Ecto neural progenitor cell (in vitro differentiated cells): ENCODE data around the gene SYNDIG1.

ENCODE experiments used
- DNase-seq: peaks from one replicate; pipeline ENCODE4 v3.0.0-alpha.2; 2018; ENCODE audit warnings: low spot score

SYNDIG1 gene

DNA sequence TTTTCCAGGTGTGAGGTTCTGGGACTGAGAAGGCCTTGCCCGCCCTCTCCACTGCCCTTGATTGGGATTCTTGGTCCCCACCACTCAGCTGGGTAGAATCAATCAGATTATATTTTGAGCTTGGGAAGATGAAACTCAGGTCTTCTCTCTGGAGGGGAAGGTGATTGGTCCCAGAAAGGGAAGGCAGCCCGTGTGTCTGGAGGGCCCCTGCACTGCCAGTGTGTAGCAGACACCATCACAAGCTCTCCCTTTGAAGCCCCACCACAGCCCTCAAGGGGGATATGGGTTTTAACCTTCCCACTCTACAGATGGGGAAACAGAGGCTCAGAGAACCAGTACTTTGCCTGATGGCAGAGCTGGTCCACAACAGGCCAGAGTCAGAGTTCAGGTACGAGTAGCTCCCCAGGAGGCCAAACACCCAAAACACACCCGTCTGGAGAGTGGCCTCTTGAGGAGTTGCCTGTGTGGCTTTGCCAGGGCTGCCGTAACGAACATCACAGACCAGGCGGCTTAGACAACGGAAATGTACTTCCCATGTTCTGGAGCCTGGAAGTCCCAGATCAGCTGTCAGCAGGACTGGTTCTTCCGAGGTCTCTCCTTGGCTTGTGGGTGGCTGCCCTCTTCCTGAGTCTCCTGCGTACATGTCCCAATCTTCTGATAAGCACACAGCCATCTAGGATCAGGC lies 205.6 kb downstream of the SYNDIG1 start:
- DNase-seq = no peak

DNA sequence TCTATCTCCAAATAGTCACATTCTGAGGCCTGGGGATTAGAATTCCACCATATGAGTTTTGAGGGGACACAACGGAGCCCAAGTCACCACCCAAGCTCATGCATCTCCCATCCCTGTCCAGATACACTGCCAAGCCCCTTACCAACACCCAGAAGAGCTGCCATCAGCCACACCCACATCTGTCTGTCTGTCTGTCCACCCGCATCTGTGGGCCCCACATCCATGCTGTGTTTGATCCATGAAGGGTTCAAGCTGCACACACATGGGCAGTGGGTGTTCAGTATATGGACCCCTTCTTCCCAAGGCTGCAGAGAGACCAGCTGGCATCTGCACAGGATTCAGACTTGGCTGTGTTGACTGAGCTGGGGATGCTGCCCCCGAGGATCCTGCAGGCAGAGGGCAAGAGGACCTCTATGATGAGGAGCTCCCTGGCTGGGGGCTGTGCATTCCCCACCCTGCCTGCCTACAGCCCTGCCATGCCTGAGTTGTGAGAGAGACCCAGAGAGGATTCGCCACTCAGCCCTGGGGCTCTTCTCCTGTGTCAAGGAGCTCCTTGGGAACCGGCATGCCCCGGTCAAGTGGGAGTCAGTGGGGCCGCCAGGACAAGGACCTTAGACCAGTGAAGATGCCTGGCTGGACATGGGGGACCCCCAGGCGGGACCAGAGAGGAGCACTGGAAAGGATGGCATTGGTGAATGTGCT lies 206.4 kb downstream of the SYNDIG1 start:
- no peak for DNase-seq

DNA sequence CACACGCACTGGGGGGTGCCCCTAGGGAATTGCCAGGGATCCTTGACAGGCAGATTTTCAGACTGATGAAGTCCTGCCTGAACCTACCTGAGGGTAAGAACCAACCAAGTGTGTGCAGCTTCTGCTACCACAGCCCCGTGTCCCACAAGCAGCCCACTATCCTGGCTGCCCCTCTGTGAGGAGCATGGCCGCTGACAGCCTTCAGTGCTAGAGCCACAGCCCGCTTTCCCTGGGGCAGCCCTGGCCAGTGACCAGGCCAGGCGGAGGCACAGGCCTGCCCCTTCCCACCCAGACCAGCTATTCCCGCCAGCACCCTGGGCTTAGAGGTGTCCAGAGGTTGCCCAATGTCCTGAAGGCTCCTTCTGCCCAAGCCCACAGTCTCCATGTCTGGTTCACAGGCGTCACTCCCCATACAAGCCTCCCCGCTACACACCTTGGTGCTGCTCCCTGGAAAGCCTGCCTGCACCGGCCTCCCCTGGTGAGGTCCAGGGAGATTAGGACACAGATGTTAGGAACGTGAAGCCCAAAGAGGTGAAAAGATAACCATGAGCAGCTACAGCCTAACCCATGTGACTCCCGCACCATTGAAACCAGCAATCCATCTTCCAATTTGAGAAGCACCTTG lies 207.0 kb downstream of the SYNDIG1 start:
- DNase-seq = no peak

DNA sequence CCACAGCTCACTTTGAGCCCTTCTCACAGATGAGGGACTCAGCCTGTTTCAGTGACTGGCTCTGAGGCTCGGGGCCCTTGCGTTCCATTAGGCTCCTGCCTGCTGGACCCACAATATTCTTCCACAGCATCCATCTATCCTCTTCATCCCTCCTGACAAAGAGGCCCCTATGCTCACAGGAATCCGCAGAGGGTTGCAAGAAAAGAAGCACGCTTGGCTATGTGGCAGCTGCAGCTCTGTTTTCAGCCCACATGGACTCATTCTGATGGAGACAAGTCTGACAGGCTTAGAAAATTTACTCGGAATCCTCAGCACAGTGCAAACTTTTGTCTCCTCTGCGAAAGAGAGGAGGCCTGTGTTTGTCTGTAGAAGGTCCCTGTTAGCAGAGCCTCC lies 207.5 kb downstream of the SYNDIG1 start:
- no peak for DNase-seq

DNA sequence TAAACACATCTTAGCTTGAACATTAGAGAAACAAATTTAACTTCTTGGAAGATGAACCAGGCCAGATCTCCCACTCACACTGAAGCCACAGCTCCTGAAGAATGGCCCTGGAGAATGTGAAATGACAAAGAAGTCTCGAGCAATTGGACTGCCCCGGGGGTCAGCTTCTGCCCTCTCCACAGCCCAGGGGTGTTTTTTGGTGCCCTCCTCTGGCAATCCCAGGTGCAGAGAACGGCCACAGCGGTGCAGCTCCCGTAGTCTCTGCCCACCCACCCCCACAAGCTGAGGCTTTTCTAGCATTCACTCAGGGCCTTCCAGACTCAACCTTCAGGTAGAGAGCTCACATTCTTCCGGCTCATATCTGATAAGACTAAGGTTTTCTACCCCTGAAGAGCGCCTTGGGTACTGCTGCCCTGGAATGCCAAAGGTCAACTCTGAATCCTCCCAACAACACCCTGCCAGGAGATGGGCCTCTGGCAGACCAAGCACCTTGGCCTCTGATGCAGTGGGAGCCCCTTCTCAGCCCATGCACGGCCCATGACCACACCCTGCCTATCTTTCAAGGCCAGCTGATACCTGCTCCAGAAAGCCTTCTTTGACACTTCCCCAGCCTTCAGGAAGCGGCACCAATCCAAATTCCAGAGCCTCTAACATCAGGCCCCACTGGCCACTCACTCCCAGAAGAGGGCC lies 208.3 kb downstream of the SYNDIG1 start:
- DNase-seq = no peak

DNA sequence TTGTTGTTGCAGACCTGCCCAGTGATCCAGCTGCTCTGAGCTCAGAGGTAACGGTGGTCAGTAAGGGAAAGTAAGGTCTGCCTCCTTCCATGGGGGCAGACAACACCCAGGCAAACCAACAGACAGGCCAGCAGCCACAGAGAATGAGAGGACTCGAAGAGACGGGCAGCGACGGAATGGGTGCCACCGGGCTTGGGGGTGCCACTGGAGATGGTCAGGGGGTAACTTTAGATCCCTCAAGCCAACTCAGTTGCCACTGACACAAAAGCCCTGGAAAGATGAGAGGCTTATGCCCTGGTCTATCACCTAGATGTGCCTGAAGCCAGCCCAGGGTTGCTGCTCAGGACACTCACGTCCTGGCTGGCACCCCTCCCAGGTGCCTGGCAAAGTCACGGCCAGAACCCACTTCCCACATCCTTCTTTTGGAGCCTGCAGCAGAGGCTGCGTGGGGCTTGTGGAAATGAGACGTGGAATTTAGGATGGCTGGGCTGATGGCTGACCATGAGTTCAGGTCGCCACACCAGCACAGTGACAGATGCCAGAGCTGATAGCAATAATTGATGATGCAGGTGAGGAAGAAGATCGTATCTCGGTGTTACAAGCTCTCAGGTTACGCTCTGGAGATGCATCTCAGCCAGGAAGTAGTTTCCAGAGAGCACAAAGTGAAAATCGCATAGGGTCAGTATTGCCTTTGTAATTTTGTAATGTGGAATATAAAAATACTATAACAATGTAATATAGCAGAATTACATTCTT lies 209.1 kb downstream of the SYNDIG1 start:
- DNase-seq = no peak

DNA sequence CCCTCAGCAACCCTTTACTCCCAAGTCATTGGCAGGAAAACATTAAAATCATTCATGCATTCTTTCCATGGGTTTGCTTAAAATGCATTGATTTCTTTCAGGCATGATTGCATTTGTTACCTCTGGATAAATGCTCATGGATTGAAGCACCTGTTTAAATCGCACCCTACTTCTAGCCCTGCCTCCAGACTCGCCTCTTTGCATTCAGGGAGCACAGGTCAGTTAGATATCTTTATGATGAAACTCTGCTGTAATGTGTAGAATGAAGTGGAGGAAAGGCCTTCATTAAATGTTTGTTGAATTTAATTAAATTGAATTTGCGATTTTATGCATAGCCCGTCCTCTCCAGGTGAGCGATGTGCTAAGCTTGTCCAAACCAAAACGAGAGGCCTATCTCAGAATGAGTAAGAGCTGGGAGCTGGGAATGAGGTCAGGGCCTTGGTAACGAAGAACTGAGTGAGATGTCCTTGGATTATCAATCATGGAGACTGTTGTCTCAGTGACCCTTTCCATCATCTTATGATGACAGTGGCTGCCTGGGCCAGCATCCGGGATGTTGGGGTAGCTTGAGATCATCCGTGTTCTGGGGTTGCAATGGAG lies 210.1 kb downstream of the SYNDIG1 start:
- DNase-seq = no peak

DNA sequence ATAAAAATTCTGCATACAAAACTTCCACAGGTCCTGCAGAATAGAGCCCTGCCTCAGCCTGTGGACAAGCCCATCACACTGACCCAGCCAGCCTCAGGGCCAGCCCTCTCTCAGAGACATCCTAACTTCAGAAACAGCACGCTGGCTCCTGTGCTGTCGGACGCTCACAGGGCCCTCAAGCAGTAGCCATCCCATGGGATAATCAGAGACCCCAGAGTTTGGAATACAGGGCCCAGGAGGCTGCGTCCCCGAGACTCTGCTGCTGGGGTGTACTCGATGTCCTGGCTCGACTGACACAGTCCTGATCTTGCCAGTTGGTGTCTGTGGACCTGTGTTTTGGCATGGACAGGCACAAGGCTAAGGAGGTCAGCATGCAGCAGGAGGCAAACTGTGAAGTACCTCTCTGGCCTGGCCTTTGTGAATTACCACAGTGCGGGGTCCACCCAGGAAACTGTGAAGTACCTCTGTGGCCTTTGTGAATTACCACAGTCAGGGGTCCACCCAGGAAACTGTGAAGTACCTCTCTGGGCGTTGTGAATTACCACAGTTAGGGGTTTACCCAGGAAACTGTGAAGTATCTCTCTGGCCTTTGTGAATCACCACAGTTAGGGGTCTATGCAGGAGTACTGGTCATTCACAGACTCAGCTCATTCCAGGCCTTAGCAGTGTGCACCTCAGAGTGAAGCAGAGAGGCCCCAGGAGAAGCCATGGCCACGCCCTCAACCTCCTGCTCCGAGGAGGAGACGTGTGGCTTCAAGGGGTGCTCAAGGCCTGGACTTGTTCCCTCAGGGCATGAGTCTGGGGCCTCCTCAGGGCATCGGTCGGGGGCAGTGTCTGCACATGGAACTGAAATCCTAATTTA lies 212.4 kb downstream of the SYNDIG1 start:
- no peak for DNase-seq

DNA sequence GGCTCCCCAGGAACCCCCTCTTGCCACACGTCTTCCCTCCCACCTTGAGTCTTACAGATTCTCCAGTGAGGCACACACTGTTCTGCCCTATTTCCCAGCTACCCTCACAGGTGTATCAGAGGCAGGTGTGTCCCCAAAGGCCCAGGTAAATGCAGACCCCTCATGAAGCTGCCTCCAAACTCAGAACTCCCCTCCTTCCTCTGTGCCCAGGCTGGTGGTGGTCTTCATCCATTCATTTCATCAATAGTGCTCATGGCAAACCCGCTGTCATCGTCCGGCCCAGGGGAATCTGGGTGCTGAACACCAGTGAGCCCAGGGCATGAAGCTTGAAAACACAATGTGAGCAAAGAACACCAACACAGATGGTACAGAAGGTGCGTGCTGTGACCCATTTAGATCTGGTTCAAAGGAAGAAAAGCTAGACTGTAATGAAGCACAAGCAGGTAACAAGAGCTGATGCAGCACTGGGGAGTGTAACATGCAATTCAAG lies 213.1 kb downstream of the SYNDIG1 start:
- no peak for DNase-seq

DNA sequence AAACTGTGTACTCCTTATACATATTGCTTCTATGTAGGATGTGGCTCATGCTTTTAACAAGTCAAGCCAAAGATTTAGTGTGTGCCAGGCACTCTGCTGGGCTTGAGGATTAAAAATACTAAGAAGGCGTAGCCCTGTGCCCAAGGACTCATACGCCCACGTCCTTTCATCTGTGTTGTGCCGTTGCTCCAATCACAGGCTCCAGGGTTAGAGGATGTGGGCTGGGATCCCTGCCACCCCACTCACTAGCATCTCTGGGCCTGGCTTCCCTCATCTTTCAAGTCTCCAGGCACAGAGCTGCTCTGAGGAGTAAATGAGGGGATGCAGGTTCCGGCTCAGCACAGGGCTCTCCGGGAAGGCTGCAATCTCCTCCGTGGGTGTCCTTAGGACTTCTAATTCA lies 214.2 kb downstream of the SYNDIG1 start:
- DNase-seq = no peak

DNA sequence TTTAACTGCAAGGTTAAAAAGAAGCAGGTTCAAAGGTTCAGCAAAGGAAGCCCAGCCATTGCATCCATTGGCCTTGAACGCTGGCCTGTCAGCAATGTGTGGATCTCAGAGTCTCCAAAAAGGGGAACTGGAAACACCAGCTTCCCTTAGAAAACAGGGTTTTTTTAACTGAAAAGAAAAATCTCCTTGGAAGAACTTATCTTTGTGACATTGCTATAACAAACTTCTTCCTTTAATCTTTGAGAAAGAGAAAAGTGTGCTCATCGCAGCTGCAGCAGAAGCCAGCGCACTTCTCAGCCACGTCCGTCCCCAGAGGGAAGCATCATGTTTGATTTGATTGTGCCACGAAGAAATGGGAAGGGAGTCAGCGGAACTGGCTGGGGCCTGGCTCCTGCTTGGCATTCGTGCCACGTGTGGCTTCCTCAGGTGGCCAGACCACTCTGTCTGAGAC lies 215.0 kb downstream of the SYNDIG1 start:
- DNase-seq = no peak

DNA sequence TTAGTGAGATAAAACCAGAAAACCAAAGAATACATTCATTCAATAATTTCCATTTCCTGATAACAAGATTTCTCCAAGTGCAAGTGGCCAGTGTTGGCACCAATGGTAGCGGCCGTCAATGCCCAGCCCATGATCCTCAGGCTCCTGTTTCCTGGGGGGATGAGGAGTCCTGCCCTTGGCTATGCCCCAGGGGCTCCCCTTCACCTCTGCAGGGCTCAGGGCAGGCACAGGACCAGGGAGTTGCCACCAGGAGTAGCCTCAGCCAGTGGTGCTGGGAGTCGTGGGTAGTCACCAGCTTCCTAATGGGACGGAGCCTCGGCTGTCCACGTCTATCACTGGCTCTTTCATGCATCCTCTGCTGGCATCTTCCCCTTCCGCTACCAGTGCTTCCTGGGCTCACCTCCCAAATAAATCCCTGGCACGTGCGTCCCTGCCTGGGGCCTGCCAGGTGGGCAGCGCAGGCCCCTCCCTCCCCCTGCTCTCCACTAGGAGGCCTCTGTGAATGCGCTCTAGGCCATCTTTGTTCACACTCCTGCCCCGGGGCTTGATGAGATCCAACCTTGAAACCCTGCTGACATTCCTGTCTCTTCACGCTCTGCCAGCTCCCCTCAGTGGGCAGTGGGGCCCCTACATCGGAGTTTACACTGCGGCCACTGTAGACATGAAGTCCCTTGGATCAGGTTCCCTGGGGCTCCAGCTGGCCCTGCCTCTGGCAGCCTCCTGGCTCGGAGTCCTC lies 215.7 kb downstream of the SYNDIG1 start:
- DNase-seq = no peak

DNA sequence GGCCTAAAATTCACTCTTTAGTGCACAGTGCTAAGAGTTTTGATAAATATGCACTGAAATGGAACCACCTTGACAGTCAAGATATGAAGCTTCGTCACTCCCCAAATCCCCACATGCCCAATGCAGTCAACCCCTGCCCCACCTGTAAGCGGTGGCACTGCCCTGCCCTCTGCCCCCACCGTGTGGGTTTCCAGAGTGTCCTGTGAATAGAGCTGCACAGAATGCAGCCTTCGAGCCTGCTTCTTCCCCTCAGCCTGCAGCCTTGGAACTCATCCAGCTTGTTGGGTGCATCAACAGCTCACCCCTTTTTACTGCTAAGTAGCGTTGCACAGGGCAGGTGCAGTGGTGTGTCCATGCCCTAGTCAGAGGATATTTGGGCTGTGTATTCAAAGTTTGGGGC lies 216.3 kb downstream of the SYNDIG1 start:
- no peak for DNase-seq

DNA sequence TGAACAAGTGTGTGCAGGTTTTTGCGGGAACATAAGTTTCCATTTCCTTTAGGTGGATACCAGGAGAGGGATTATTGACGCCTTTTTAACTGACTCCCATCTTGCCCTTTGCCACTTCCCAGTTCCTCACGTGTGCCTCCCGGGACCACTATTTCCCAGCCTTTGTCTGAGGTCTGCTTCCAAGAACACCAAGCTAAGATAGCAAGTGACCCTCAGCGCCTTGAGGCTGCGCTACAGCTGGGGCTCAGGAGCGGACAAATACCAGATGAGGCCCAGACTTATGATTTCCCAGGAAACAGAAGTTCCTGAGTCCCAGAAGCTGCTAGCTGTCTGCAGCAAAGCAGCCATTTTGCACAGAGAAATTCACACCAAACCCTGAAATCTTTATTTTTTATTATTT lies 216.7 kb downstream of the SYNDIG1 start:
- DNase-seq = no peak

DNA sequence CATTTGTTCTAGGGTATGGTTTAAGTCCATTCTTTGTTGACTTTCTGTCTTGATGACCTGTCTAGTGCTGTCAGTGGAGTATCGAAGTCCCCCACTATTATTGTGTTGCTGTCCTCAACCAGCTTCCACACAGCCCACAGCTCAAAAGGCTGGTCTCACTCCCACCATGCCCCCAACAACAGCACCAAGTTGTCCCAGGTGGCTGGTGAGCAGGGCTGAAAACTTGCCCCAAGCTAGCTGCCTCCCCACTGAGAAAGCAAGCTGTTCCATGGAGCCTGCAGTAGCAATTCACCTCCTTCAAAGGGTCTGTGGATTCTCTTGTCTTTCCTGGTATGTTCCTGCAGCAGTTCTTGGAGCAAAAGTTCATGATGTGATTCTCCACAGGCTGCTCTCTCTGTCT lies 221.0 kb downstream of the SYNDIG1 start:
- peak; percentile 29 for DNase-seq

DNA sequence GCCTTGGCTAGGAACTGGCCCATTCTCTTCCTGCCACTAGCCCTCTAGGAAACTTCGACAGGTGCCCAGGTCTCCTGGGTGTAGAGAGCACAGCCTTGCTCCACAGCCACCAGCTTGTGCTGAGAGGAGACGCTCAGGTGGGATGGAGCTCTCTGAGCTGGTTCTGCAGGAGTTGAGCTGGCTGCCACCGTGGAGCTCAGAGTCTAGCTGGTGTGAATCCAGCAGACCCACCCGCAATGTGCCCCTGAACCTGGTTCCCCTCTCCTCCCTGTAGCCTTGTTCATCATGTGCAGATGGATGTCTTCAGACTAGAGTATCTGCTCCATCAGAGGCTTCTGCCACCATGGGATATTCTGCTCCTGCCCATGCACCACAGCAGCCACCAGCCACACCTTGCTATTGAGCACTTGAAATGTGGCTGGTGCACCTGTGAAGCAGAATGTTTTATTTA lies 222.5 kb downstream of the SYNDIG1 start:
- peak; percentile 21 for DNase-seq

DNA sequence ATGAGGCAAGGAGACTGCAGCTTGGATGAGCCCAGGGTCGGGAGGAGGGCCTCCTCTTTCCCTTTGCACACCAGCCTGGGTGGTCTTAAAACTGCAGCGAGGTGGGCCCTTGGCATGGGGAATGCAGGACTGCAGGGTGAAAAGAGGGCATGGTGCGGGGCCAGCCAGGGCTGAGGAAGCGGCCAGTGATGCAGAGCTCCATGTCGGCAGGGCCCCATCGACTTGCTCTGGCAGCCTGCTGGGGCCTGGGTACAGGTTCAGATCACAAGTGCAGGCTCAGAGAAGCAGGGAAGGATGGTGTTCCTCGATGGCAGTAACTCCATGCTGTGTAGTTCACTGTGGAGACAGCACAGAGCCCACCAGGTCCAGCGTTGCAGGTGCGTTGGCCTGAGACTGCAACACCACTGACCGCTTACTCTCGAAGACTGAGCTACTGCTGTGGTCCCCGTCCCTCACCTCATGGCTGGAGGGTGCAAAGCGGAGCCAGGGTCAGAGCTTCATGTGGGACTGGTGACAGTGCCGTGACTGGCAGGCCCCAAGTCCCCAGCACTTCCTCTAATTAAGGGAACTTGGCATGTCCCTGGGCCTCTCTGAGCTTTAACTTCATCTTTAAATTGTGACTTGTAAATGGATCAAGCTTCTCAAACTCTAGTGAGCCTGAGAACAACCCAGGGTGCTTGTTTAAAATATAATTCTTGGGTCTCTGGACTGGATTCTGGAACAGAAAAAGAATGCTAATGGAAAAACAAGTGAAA lies 223.2 kb downstream of the SYNDIG1 start:
- DNase-seq = peak; percentile 35

DNA sequence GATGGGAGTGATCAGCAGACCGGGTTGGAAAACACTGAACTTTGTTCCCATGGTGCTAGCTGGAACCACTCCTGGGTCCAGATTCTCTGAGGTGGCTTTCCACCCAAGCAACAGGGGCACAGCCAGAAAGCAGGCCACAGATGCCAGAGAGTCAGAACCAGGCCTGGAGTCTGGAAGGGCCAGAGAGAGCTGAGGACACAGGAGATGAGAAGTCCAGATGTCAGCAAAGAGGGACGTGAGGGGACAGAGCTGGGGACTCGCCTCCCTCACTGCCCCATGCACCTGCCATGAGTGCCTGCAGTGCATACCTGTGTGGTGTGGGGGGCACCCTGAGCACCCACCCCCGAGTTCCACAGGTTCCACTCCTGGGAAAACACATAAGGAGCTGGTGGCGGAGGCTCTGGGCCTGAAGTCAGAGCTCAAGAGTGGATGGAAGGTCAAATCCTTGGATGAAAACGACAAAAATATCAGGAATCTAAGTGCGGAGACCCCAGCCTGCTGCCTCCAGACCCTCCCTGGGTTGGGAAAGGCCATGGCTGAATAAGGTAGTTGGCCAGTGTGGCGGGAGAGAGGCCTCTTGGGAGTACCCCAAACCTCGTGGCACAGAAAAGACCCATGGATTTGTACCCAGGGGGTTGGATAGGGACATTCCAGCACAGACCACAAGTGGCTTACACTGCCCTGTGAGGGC lies 224.2 kb downstream of the SYNDIG1 start:
- peak; percentile 28 for DNase-seq
